Activated B cell treated with CpG ODN at 0.5 μM for 24 hours (primary cell): ENCODE results near the gene TFDP1. TPM values are rescaled to one million over a fixed set of nuclear protein-coding genes. Genes with fewer than 3 reads are reported as not detected.

ENCODE experiments used
- ATAC-seq: fragments of 200-7000 bp; cut with Tn5 transposase; one replicate; pipeline ENCODE4 v1.10.0; 2021; ENCODE audit warnings: low read depth, mild to moderate bottlenecking, moderate library complexity
- CTCF ChIA-PET: fragments of 350-600 bp; sonication (Branson Sonifier 250); formaldehyde crosslinking; loops from one replicate; lab custom pipeline; 2021; ENCODE audit warnings: antibody characterized with exemption; lab: Charles Lee
- POLR2A ChIA-PET: fragments of 350-600 bp; sonication (Branson Sonifier 250); formaldehyde crosslinking; loops from one replicate; lab custom pipeline; 2021; ENCODE audit warnings: antibody characterized with exemption; lab: Charles Lee
- DNase-seq: peaks from one replicate; pipeline ENCODE4 v3.0.0; 2022
- H3K27ac Mint-ChIP-seq: one replicate; pipeline ENCODE4 v1.8.0; 2020; ENCODE audit warnings: mixed read lengths
- H3K27me3 Mint-ChIP-seq: one replicate; pipeline ENCODE4 v1.8.0; 2021; ENCODE audit warnings: mixed read lengths
- H3K36me3 Mint-ChIP-seq: one replicate; pipeline ENCODE4 v1.8.0; 2021; ENCODE audit warnings: low read depth, mixed read lengths
- H3K4me1 Mint-ChIP-seq: one replicate; pipeline ENCODE4 v1.8.0; 2021; ENCODE audit warnings: mixed read lengths
- H3K4me3 Mint-ChIP-seq: one replicate; pipeline ENCODE4 v1.8.0; 2020; ENCODE audit warnings: mild to moderate bottlenecking, mixed read lengths
- H3K9me3 Mint-ChIP-seq: one replicate; pipeline ENCODE4 v1.8.0; 2020; ENCODE audit warnings: mixed read lengths
- CTCF ChIP-seq: fragments of 200-600 bp; IDR thresholded peaks from one replicate; pipeline ENCODE4 v1.8.0; 2022; ENCODE audit warnings: antibody characterized with exemption, mild to moderate bottlenecking
- intact Hi-C: fragments of 100-400 bp; cut with micrococcal nuclease; formaldehyde crosslinking; loops from one replicate; pipeline ENCODE4 v1.15.1; 2024
- total RNA-seq: library from RNA; stranded (reverse); gene quantifications from 2 replicates; pipeline ENCODE4 v1.2.3, GENCODE V29; 2022

Gene TFDP1
- total RNA-seq, 1 donor from 2014 or later, result 54.3 TPM

- no peak for ATAC-seq
- H3K36me3 Mint-ChIP-seq, result no peaks in the 10 kb centered on the region
- no peak overlapping the region for H3K27ac Mint-ChIP-seq
- H3K4me3 Mint-ChIP-seq, result no peak overlapping the region
- H3K9me3 Mint-ChIP-seq, result no peaks in the 10 kb centered on the region
- H3K4me1 Mint-ChIP-seq, result no peaks in the 10 kb centered on the region
- TF ChIP-seq CTCF, result no peak
- no peaks in the 10 kb centered on the region for H3K27me3 Mint-ChIP-seq
- ChIA-PET CTCF (no interaction called here), POLR2A (no interaction called here)
- intact Hi-C loops, result no loop called here
- DNase-seq, result peak; percentile 11
These were observed 83.4 kb downstream of the TFDP1 start for GRCh38 chr13:113667771-113668490.

- DNase-seq (peak; percentile 9), ATAC-seq (no peak)
- CTCF ChIA-PET, result no interaction called here
These were observed 84.0 kb downstream of the TFDP1 start for GRCh38 chr13:113668491-113668971.

GRCh38 chr13:113669231-113669754, 84.7 kb downstream of the TFDP1 start:
- no peak overlapping the region for H3K4me3 Mint-ChIP-seq
- ChIA-PET POLR2A (no interaction called here), CTCF (no interaction called here)
- no peak overlapping the region for H3K27ac Mint-ChIP-seq
- no peaks in the 10 kb centered on the region for H3K36me3 Mint-ChIP-seq
- no peak for TF ChIP-seq CTCF
- ATAC-seq (no peak), DNase-seq (peak; percentile 8)
- no peaks in the 10 kb centered on the region for H3K4me1 Mint-ChIP-seq
- H3K27me3 Mint-ChIP-seq, result no peaks in the 10 kb centered on the region
- no peaks in the 10 kb centered on the region for H3K9me3 Mint-ChIP-seq
- intact Hi-C loops, result no loop called here

More at GRCh38 chr13:113668491-113668971, 84.0 kb downstream of the TFDP1 start:
- H3K9me3 Mint-ChIP-seq, result no peaks in the 10 kb centered on the region
- no peaks in the 10 kb centered on the region for H3K27me3 Mint-ChIP-seq
- H3K36me3 Mint-ChIP-seq, result no peaks in the 10 kb centered on the region
- POLR2A ChIA-PET, result no interaction called here
- H3K4me3 Mint-ChIP-seq, result no peak overlapping the region
- H3K27ac Mint-ChIP-seq, result no peak overlapping the region
- intact Hi-C loops, result no loop called here
- no peak for TF ChIP-seq CTCF
- no peaks in the 10 kb centered on the region for H3K4me1 Mint-ChIP-seq

GRCh38 chr13:113669755-113670341, 85.3 kb downstream of the TFDP1 start:
- H3K9me3 Mint-ChIP-seq, result no peaks in the 10 kb centered on the region
- H3K4me1 Mint-ChIP-seq, result no peaks in the 10 kb centered on the region

More at GRCh38 chr13:113669755-113670341, 85.3 kb downstream of the TFDP1 start:
- ATAC-seq, result no peak
- DNase-seq, result peak; percentile 7
- H3K27me3 Mint-ChIP-seq, result no peaks in the 10 kb centered on the region
- CTCF ChIA-PET, result no interaction called here
- POLR2A ChIA-PET, result no interaction called here
- intact Hi-C loops, result no loop called here
- H3K36me3 Mint-ChIP-seq, result no peaks in the 10 kb centered on the region
- H3K27ac Mint-ChIP-seq, result no peak overlapping the region
- no peak overlapping the region for H3K4me3 Mint-ChIP-seq
- TF ChIP-seq CTCF, result no peak
